H54 (cell line): ENCODE results near the gene RAX2.
A peak's percentile ranks its signal among the peaks of the same experiment; 100 is the strongest.

Source experiments
- DNase-seq: peaks from one replicate; pipeline ENCODE4 v3.0.0; 2011; ENCODE audit warnings: low spot score, mixed read lengths; ENCODE audit not compliant: insufficient read length
- FAIRE-seq: peaks from 3 replicates; lab custom pipeline; 2011; peaks lifted over from hg19 to GRCh38; lab: Jason Lieb, UNC
- POLR2A ChIP-seq: IDR thresholded peaks from 2 replicates; pipeline ENCODE4 v1.6.1; 2011; ENCODE audit warnings: low read depth, mild to moderate bottlenecking, low read length

Gene RAX2

GRCh38 chr19:3746371-3747056, 25.5 kb downstream of the RAX2 start:
- TF ChIP-seq POLR2A, result no peak
- FAIRE-seq, result no peak
- no peak for DNase-seq

- no peak for DNase-seq
- FAIRE-seq, result no peak
- no peak for TF ChIP-seq POLR2A
Measured at GRCh38 chr19:3745363-3746045, 26.5 kb downstream of the RAX2 start.

GRCh38 chr19:3743486-3743885, 28.5 kb downstream of the RAX2 start:
- peak; percentile 41 for FAIRE-seq
- peak; percentile 63 for DNase-seq
- TF ChIP-seq POLR2A, result no peak

GRCh38 chr19:3740431-3740830, 31.6 kb downstream of the RAX2 start:
- TF ChIP-seq POLR2A, result no peak
- FAIRE-seq, result no peak
- no peak for DNase-seq

GRCh38 chr19:3738477-3739220, 33.4 kb downstream of the RAX2 start:
- DNase-seq (no peak), FAIRE-seq (no peak)
- TF ChIP-seq POLR2A, result no peak

GRCh38 chr19:3737487-3738205, 34.4 kb downstream of the RAX2 start:
- no peak for DNase-seq
- no peak for FAIRE-seq
- TF ChIP-seq POLR2A, result no peak

GRCh38 chr19:3736106-3736724, 35.8 kb downstream of the RAX2 start:
- TF ChIP-seq POLR2A, result no peak
- no peak for FAIRE-seq

GRCh38 chr19:3734310-3734600, 37.8 kb downstream of the RAX2 start:
- TF ChIP-seq POLR2A, result no peak
- FAIRE-seq (no peak), DNase-seq (no peak)

More at GRCh38 chr19:3736106-3736724, 35.8 kb downstream of the RAX2 start:
- no peak for DNase-seq

- no peak for DNase-seq
- no peak for TF ChIP-seq POLR2A
- no peak for FAIRE-seq
Measured at GRCh38 chr19:3733549-3734309, 38.3 kb downstream of the RAX2 start.

- DNase-seq (no peak), FAIRE-seq (no peak)
- no peak for TF ChIP-seq POLR2A
Measured at GRCh38 chr19:3732108-3732507, 39.9 kb downstream of the RAX2 start.

GRCh38 chr19:3730457-3730958, 41.5 kb downstream of the RAX2 start:
- FAIRE-seq, result no peak
- DNase-seq, result no peak
- no peak for TF ChIP-seq POLR2A

GRCh38 chr19:3725640-3726310, 46.3 kb downstream of the RAX2 start:
- no peak for TF ChIP-seq POLR2A
- DNase-seq (no peak), FAIRE-seq (no peak)
